HEK293 (cell line): ENCODE measurements around the gene TMEM106A.

Source experiments
- ATF2 ChIP-seq: fragments of 450-650 bp; formaldehyde crosslinking; IDR thresholded peaks from 2 replicates; pipeline ENCODE4 v1.5.1; 2016; ENCODE audit warnings: missing biosample characterization, missing genetic modification characterization, low read depth
- GLIS2 ChIP-seq: fragments of 450-650 bp; formaldehyde crosslinking; IDR thresholded peaks from 2 replicates; pipeline ENCODE4 v1.5.1; 2016; ENCODE audit warnings: missing biosample characterization, missing genetic modification characterization
- SP2 ChIP-seq: fragments of 450-650 bp; formaldehyde crosslinking; IDR thresholded peaks from 2 replicates; pipeline ENCODE4 v1.5.1; 2016; ENCODE audit warnings: missing biosample characterization, missing genetic modification characterization
- ZNF510 ChIP-seq: fragments of 450-650 bp; formaldehyde crosslinking; IDR thresholded peaks from 2 replicates; pipeline ENCODE4 v1.5.1; 2018; ENCODE audit warnings: mild to moderate bottlenecking, missing genetic modification characterization, missing biosample characterization; ENCODE audit not compliant: insufficient replicate concordance
- ZNF701 ChIP-seq: fragments of 450-650 bp; formaldehyde crosslinking; IDR thresholded peaks from 2 replicates; pipeline ENCODE4 v1.5.1; 2016; ENCODE audit warnings: missing biosample characterization, missing genetic modification characterization
- TF ChIP-seq, protein P1 (sequence below): fragments of 450-650 bp; formaldehyde crosslinking; IDR thresholded peaks from 2 replicates; pipeline ENCODE4 v1.5.1; 2016; ENCODE audit warnings: missing biosample characterization, missing genetic modification characterization
- TF ChIP-seq, protein P2 (sequence below): fragments of 450-650 bp; formaldehyde crosslinking; conservative IDR thresholded peaks from 2 replicates; pipeline ENCODE4 v1.5.1; 2016; ENCODE audit warnings: low read depth, missing biosample characterization, missing genetic modification characterization
- TF ChIP-seq, protein P3 (sequence below): fragments of 450-650 bp; formaldehyde crosslinking; IDR thresholded peaks from 2 replicates; pipeline ENCODE4 v1.5.1; 2017; ENCODE audit warnings: missing biosample characterization, missing genetic modification characterization

GRCh38 chr17:43183921-43184320 lies 27.8 kb upstream of the TMEM106A start:
- TF ChIP-seq ZNF701 (tag by site-specific recombination) (no peak), ZNF510 (tag by site-specific recombination) (no peak), ATF2 (tag by site-specific recombination) (no peak), SP2 (tag by site-specific recombination) (no peak), GLIS2 (no peak)
- TF ChIP-seq, protein P1, sequence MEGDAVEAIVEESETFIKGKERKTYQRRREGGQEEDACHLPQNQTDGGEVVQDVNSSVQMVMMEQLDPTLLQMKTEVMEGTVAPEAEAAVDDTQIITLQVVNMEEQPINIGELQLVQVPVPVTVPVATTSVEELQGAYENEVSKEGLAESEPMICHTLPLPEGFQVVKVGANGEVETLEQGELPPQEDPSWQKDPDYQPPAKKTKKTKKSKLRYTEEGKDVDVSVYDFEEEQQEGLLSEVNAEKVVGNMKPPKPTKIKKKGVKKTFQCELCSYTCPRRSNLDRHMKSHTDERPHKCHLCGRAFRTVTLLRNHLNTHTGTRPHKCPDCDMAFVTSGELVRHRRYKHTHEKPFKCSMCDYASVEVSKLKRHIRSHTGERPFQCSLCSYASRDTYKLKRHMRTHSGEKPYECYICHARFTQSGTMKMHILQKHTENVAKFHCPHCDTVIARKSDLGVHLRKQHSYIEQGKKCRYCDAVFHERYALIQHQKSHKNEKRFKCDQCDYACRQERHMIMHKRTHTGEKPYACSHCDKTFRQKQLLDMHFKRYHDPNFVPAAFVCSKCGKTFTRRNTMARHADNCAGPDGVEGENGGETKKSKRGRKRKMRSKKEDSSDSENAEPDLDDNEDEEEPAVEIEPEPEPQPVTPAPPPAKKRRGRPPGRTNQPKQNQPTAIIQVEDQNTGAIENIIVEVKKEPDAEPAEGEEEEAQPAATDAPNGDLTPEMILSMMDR (tag by site-specific recombination): no peak
- TF ChIP-seq, protein P2, sequence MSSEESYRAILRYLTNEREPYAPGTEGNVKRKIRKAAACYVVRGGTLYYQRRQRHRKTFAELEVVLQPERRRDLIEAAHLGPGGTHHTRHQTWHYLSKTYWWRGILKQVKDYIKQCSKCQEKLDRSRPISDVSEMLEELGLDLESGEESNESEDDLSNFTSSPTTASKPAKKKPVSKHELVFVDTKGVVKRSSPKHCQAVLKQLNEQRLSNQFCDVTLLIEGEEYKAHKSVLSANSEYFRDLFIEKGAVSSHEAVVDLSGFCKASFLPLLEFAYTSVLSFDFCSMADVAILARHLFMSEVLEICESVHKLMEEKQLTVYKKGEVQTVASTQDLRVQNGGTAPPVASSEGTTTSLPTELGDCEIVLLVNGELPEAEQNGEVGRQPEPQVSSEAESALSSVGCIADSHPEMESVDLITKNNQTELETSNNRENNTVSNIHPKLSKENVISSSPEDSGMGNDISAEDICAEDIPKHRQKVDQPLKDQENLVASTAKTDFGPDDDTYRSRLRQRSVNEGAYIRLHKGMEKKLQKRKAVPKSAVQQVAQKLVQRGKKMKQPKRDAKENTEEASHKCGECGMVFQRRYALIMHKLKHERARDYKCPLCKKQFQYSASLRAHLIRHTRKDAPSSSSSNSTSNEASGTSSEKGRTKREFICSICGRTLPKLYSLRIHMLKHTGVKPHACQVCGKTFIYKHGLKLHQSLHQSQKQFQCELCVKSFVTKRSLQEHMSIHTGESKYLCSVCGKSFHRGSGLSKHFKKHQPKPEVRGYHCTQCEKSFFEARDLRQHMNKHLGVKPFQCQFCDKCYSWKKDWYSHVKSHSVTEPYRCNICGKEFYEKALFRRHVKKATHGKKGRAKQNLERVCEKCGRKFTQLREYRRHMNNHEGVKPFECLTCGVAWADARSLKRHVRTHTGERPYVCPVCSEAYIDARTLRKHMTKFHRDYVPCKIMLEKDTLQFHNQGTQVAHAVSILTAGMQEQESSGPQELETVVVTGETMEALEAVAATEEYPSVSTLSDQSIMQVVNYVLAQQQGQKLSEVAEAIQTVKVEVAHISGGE (tag by site-specific recombination): no peak
- TF ChIP-seq, protein P3, sequence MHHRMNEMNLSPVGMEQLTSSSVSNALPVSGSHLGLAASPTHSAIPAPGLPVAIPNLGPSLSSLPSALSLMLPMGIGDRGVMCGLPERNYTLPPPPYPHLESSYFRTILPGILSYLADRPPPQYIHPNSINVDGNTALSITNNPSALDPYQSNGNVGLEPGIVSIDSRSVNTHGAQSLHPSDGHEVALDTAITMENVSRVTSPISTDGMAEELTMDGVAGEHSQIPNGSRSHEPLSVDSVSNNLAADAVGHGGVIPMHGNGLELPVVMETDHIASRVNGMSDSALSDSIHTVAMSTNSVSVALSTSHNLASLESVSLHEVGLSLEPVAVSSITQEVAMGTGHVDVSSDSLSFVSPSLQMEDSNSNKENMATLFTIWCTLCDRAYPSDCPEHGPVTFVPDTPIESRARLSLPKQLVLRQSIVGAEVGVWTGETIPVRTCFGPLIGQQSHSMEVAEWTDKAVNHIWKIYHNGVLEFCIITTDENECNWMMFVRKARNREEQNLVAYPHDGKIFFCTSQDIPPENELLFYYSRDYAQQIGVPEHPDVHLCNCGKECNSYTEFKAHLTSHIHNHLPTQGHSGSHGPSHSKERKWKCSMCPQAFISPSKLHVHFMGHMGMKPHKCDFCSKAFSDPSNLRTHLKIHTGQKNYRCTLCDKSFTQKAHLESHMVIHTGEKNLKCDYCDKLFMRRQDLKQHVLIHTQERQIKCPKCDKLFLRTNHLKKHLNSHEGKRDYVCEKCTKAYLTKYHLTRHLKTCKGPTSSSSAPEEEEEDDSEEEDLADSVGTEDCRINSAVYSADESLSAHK (tag by site-specific recombination): no peak
